Testis (tissue), 3 donors: ENCODE measurements around the gene SMIM44. TPM values are rescaled to one million over a fixed set of nuclear protein-coding genes. Genes with fewer than 3 reads are reported as not detected.

Source experiments
- DNase-seq: peaks from one replicate; pipeline ENCODE4 v3.0.0-alpha.2; 2019
- H3K27ac ChIP-seq, 2 donors: fragments of 200-600 bp; sonication (generic); one replicate each; pipeline ENCODE4 v1.5.1; 2019
- H3K27me3 ChIP-seq: fragments of 200-600 bp; sonication (generic); one replicate; pipeline ENCODE4 v1.5.1; 2019
- H3K36me3 ChIP-seq: fragments of 200-600 bp; sonication (generic); one replicate; pipeline ENCODE4 v1.5.1; 2017; ENCODE audit warnings: low read depth; ENCODE audit errors: missing control alignments
- H3K4me1 ChIP-seq: fragments of 200-600 bp; sonication (generic); one replicate; pipeline ENCODE4 v1.5.1; 2019
- H3K4me3 ChIP-seq, 2 donors: fragments of 200-600 bp; sonication (generic); one replicate each; pipeline ENCODE4 v1.5.1; 2017 to 2019
- H3K9me3 ChIP-seq: fragments of 200-600 bp; sonication (generic); one replicate; pipeline ENCODE4 v1.5.1; 2017
- POLR2A ChIP-seq: fragments of 450-650 bp; IDR thresholded peaks from one replicate; pipeline ENCODE4 v1.6.1; 2017; ENCODE audit warnings: antibody characterized with exemption, mild to moderate bottlenecking, moderate library complexity
- WGBS, 2 donors: methylation state at CpG; one replicate each; pipeline ENCODE4 v1.1.5; 2018; 5-methylcytosine and 5-hydroxymethylcytosine counted together
- intact Hi-C: fragments of 100-400 bp; cut with DNase I; formaldehyde crosslinking; loops from one replicate; pipeline ENCODE4 v1.15.1; 2023; ENCODE audit warnings: low total_unique reads
- polyA plus RNA-seq: library from polyadenylated mRNA; stranded (reverse); fragments of 350-450 nt; fragmentation: Illumina TruSeq; extraction: RNeasy Lipid Tissue Mini Kit (QIAGEN cat#74804); gene quantifications from one replicate; pipeline ENCODE4 v1.2.3, GENCODE V29; 2014; ENCODE audit warnings: low read depth, low replicate concordance; ENCODE audit not compliant: insufficient read depth
- total RNA-seq, 2 donors: library from RNA; depleted of rRNA; stranded (reverse); fragments of >200 nt; gene quantifications; one replicate each; pipeline ENCODE4 v1.2.3, GENCODE V29; 2016
- TF ChIP-seq, protein P1 (sequence below), 3 experiments: fragments of 450-650 bp in 2 of 3; fragments of 200-600 bp in 1 of 3; sonication (generic) in 1 of 3; IDR thresholded peaks; one replicate each; pipeline ENCODE4 v1.5.1; 2016 to 2019; ENCODE audit warnings: antibody characterized with exemption in 3 of 3, mild to moderate bottlenecking in 2 of 3, moderate library complexity in 1 of 3

SMIM44 gene
- total and polyA plus RNA-seq, 3 donors from 2014 or later = not detected

DNA sequence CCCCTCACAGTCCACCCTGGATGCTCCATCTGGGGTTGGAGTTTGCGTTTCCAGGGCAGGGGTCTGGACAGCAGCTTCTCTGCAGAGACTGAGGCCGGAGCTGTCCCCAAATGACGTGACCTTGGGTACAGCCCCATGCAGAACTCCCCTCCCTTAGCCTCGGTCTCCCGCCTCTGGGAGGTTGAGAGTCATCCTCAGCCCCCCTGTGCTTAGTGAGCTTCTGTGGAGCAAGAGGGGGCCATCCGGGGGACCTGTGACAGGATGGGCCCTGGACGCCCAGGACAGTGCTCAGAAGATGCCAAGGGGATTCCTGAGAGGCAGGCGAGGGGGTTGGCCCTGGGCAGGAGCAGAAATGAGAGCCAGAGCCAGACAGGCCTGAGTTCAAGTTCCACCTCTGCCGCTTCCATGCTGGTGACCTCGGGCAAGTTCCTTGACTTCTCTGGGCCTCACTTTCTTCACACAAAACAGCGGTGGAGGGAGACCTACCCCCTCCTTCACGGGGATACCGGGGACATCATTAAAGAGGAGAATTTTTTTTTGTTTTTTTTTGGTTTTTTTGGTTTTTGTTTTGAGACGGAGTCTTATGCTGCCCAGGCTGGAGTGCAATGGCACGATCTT, 23.2 kb downstream of the SMIM44 start:
- Histone ChIP-seq H3K36me3 (no peaks in the 10 kb centered on the region), H3K4me1 (peaks cover 43% of the 10 kb centered on the region)
- 57 to 65% methylated on average over 12 to 15 of the region's 15 CpGs for WGBS, 2 donors

DNA sequence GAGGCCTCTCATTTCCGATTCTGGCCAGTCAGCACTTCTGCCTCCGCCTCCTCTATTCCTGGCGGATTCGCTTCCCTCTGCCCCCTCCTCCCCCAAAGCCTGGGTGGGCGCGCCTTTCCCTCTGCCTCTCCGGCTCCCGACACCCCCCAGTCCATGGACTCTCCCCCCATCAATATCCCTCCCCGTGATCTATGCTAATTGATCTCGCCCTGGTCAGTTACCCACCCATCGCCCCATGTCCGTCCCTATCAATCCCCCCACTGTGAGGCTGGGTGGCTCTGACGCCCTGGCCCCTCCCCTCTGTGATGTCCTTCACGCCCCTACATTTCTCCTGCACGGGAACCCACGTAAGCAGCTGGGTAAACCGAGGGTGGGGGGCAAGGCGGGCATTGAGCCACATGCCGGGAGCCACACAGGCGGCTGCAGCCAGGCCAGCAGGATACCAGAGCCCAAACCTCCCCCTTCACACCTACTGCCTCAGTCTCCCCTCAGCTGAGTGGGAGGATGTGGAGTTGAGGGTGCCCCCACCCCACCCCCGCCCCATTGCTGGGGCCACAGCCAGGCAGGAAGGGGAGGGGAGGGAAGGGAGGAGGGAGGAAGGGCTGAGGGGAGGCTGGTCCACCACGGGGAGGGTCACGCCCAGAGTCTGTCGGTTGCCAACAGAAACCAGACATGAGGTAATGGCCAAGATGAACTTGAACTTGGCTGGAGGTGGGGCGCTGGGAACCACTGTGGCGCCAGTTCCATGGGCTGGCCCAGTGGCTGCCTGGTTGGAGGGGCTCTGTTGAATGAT, 24.0 kb downstream of the SMIM44 start:
- TF ChIP-seq, protein P1, sequence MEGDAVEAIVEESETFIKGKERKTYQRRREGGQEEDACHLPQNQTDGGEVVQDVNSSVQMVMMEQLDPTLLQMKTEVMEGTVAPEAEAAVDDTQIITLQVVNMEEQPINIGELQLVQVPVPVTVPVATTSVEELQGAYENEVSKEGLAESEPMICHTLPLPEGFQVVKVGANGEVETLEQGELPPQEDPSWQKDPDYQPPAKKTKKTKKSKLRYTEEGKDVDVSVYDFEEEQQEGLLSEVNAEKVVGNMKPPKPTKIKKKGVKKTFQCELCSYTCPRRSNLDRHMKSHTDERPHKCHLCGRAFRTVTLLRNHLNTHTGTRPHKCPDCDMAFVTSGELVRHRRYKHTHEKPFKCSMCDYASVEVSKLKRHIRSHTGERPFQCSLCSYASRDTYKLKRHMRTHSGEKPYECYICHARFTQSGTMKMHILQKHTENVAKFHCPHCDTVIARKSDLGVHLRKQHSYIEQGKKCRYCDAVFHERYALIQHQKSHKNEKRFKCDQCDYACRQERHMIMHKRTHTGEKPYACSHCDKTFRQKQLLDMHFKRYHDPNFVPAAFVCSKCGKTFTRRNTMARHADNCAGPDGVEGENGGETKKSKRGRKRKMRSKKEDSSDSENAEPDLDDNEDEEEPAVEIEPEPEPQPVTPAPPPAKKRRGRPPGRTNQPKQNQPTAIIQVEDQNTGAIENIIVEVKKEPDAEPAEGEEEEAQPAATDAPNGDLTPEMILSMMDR (IDR thresholded peaks at IDR 0.05) = no peak
- no peak for TF ChIP-seq POLR2A
- Histone ChIP-seq H3K27ac (peak overlapping the region; percentile 86 to 88), H3K9me3 (no peaks in the 10 kb centered on the region), H3K27me3 (no peaks in the 10 kb centered on the region), H3K4me1 (peaks cover 41% of the 10 kb centered on the region), H3K36me3 (no peaks in the 10 kb centered on the region), H3K4me3 (no peak overlapping the region)
- 21 to 46% methylated on average over 19 to 26 of the region's 26 CpGs for WGBS, 2 donors
- intact Hi-C loops = no loop called here
- DNase-seq = peak; percentile 92

More for the DNA sequence above, 23.2 kb downstream of the SMIM44 start:
- DNase-seq = no peak
- Histone ChIP-seq H3K27me3 (no peaks in the 10 kb centered on the region), H3K9me3 (no peaks in the 10 kb centered on the region), H3K27ac (peak overlapping the region; percentile 86 to 88), H3K4me3 (no peak overlapping the region)
- intact Hi-C loops = no loop called here
- TF ChIP-seq, protein P1 (IDR thresholded peaks at IDR 0.05) = no peak
- TF ChIP-seq POLR2A = no peak

DNA sequence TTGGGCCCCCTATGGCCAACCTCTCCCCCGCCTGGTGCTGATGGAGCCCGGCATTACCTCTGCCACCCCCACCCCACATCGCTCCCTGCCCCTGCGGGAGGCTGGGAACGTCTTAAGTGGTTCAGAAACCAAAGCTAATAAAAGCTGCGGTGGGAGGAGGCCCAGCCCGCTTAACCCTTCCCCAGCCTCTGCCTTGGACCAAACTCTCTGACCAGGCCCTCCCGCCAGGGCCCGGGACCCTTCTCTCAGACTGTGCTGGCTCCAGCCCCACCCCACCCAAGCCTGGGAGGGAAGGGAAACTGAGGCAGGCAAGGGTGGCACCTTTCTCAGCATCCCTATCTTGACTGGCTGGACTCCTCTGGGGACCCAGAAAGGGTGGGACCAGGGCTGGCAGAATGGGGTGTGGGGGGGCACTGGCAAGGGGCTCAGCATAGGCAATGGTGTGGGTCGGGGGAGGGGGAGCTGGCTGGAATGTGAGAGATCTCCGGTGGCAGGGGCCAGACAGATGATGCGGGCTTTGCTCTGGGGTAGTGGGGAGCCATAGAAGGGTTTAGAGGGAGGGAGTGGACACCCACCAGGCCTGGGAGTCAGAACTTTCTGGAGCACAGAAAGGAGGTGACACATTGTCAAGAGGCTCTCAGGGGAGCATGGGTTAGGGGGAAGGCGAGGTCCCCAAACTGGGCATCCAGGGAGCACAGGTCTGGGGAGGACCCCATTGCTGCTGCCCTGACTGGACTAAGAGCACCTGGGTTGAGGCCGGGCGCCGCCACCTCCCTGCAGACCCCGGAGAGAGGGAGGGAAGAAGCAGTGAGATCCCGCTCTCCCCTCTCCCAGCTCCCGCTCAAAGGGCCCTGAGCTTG, 24.8 kb downstream of the SMIM44 start:
- Histone ChIP-seq H3K4me1 (peaks cover 41% of the 10 kb centered on the region), H3K36me3 (no peaks in the 10 kb centered on the region), H3K27ac (peak overlapping the region; percentile 86 to 88), H3K4me3 (no peak overlapping the region), H3K9me3 (no peaks in the 10 kb centered on the region), H3K27me3 (no peaks in the 10 kb centered on the region)
- intact Hi-C loops = no loop called here
- 37 to 52% methylated on average over 12 to 19 of the region's 19 CpGs for WGBS, 2 donors
- TF ChIP-seq POLR2A = no peak
- TF ChIP-seq, protein P1 (IDR thresholded peaks at IDR 0.05) = no peak
- no peak for DNase-seq

DNA sequence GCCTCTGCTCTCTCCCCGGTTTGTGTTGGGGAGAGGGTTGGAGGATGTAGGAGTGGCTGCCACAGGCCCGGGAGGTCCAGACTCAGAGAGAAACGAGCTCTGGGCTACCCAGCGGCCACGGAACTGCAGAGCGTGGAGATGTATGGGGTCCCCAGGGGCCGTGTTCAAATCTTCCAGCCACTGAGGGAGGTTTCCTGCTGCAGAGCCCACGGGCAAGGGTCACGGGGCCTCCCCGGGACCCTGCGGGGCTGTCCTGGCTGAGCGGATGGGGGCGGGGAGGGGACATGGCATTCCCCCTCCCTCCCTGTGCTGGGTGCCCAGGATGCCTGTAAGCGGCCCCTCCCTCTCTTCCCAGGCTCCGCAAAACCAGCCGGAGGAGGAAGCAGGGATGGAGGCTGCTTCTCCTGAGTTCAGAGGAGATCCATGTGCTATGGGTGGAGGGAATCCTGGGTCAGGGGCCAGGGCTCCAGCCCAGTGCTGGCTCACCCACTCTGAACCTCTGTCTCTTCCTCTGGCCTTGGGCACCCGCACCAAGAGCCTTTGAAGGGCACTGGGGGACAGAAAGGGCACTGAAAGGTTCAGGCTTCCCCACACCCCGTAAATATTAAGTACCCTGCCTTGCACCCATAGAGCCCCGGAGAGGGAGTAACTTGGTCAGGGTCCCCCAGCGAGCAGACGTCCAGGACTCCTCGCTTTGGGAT, 25.6 kb downstream of the SMIM44 start:
- Histone ChIP-seq H3K27ac (peak overlapping the region; percentile 86 to 88), H3K9me3 (no peaks in the 10 kb centered on the region), H3K4me1 (peaks cover 41% of the 10 kb centered on the region), H3K4me3 (no peak overlapping the region), H3K27me3 (no peaks in the 10 kb centered on the region), H3K36me3 (no peaks in the 10 kb centered on the region)
- intact Hi-C loops = no loop called here
- no peak for DNase-seq
- 40 to 45% methylated on average over 15 to 22 of the region's 22 CpGs for WGBS, 2 donors
- TF ChIP-seq, protein P1 (IDR thresholded peaks at IDR 0.05) = no peak
- no peak for TF ChIP-seq POLR2A
